Heart right ventricle (tissue), 16 donors: ENCODE measurements around the gene LRRC71. TPM values are rescaled to one million over a fixed set of nuclear protein-coding genes. Genes with fewer than 3 reads are reported as not detected.
A peak's percentile ranks its signal among the peaks of the same experiment; 100 is the strongest.

Experiments
- ATAC-seq, 8 donors: fragments of 200-7000 bp; cut with Tn5 transposase; one replicate each; pipeline ENCODE4 v1.9.1; 2020; ENCODE audit warnings: mild to moderate bottlenecking in 8 of 8, moderate library complexity in 8 of 8, moderate number of reproducible peaks in 1 of 8
- DNase-seq, 2 donors: peaks; one replicate each; pipeline ENCODE4 v3.0.0-alpha.2; 2020
- H3K27ac ChIP-seq, 10 donors: fragments of 200-600 bp; sonication (generic) in 2 of 10; one replicate each; pipeline versions ENCODE4 v1.5.0 to v1.8.0; 2020 to 2022; ENCODE audit warnings: mild to moderate bottlenecking in 3 of 10
- H3K27me3 ChIP-seq, 7 donors: fragments of 200-600 bp; one replicate each; pipeline ENCODE4 v1.8.0; 2021 to 2022; ENCODE audit warnings: mild to moderate bottlenecking in 2 of 7
- H3K36me3 ChIP-seq, 9 donors: fragments of 200-600 bp; sonication (generic) in 1 of 9; one replicate each; pipeline versions ENCODE4 v1.5.0 to v1.8.0; 2020 to 2022; ENCODE audit warnings: mild to moderate bottlenecking in 2 of 9
- H3K4me1 ChIP-seq, 9 donors: fragments of 200-600 bp; sonication (generic) in 1 of 9; one replicate each; pipeline versions ENCODE4 v1.5.0 to v1.8.0; 2020 to 2022; ENCODE audit warnings: mild to moderate bottlenecking in 4 of 9
- H3K4me3 ChIP-seq, 10 donors: fragments of 200-600 bp; sonication (generic) in 2 of 10; one replicate each; pipeline versions ENCODE4 v1.5.0 to v1.8.0; 2020 to 2022; ENCODE audit warnings: mild to moderate bottlenecking in 7 of 10, moderate library complexity in 2 of 10
- H3K9me3 ChIP-seq, 11 donors: fragments of 200-600 bp in 10 of 11; sonication (generic) in 2 of 11; one replicate each; pipeline versions ENCODE4 v1.5.0 to v1.8.0; 2013 to 2022; ENCODE audit warnings: mild to moderate bottlenecking in 2 of 11, control low read depth in 1 of 11, moderate library complexity in 1 of 11
- CTCF ChIP-seq, 9 donors: fragments of 200-600 bp; sonication (generic) in 2 of 9; IDR thresholded peaks; one replicate each; pipeline versions ENCODE4 v1.5.0 to v1.8.0; 2021 to 2022; ENCODE audit warnings: antibody characterized with exemption in 9 of 9, mild to moderate bottlenecking in 5 of 9, moderate library complexity in 1 of 9
- WGBS, 2 donors: extraction: QIAGEN DNeasy Blood & Tissue Kit; methylation state at CpG; one replicate each; pipeline ENCODE4 v1.1.7; 2013; ENCODE audit warnings: inconsistent platforms in 1 of 2; 5-methylcytosine and 5-hydroxymethylcytosine counted together
- intact Hi-C, 10 donors: fragments of 100-400 bp; cut with DNase I; formaldehyde crosslinking; loops; one replicate each; pipeline versions ENCODE4 v1.11.1 to v1.14.2; 2022
- polyA plus RNA-seq, 2 donors: library from polyadenylated mRNA; stranded (reverse); fragments of 200-250 nt; gene quantifications; one replicate each; pipeline ENCODE4 v1.2.3, GENCODE V29; 2013
- total RNA-seq, 10 donors: library from RNA; stranded (reverse); fragmentation: NEBNext Ultra II Directional in 3 of 10; extraction: Animal tissue kit (Norgen Biotek cat#: 25700) in 3 of 10; gene quantifications; one replicate each; pipeline versions ENCODE4 v1.2.1 to v1.2.4, GENCODE V29; 2021 to 2023
- donor health status: Arrhythmogenic right ventricular cardiomyopathy.
- donor health status: ischemic (EF 13 %, LVEDD 7.1; RV severe dilation, severe dysfunction).
- donor health status: healthy with polysubstance abuse.
- donor health status: DM: no; HTN: yes; CAD: no.
- donor health status: DM: no; HTN: no; CAD: no.
- donor health status: ischemic (EF 25% LVEDD 6.9; RV normal size, moderate dysfunction).
- donor health status: ischemic (EF 25% LVEDD 5.7; RV mildly dilated, moderate dysfunction).
- donor health status: healthy.
- donor health status: DM: yes; HTN: yes; CAD: no.
- donor health status: Ischemic cardiomyopathy.
- donor health status: ischemic (EF 35%, LVEDD 5.7; RV mildly dilated, moderate dysfunction).
- donor health status: nonischemic (EF 11% LVEDD 7.7; RV severe dilation, severe dysfunction).
- donor health status: DM: yes; HTN: yes; CAD: no.
- donor health status: PGD.
- donor health status: ischemic (EF 29% LVEDD 5.4; RV normal size, mild dysfunction).
- donor health status: nonischemic (EF 23%, LVEDD 6.1; RV moderate dilation, normal function).

Gene LRRC71
- total and polyA plus RNA-seq, 12 donors, result 0.06 to 0.51 (median 0.35) TPM; not detected in 7

DNA sequence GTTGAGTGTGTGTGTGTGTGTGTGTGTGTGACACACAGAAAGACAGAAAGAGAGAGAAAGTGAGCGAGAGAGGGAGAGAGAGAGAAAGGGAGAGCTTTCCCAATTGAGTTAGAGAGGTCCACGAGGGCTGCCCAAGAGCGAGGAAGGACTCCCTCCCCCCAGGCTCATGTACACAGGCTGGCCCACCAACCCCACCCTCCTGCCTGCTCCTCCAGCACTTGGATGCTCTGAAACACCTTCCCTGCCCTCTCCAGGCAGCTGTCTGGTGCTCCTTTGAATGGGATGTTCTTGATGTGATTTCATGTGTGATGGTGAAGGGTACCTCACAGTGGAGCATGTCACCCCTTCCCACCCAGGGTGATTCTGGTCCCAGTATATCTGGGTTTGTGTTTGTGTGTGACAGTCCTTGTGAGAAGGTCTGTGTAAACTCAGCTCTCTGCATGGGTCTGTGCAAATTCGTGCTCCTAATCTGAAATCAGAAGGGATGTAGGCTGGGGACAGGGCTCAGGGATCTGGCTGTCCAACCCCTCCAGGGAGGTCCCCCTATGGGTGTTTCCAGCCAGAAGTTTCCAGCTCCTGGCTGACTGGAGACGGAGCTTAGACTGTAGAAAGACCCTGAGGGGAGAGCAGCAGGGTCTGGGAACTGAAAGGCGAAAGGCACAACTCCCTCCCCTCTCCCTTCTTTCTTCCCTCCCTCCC is 33.7 kb upstream of the LRRC71 start:
- 43 to 48% methylated on average over 6 of the region's 6 CpGs for WGBS, 2 donors
- TF ChIP-seq CTCF (IDR thresholded peaks at IDR 0.05), result no peak
- Histone ChIP-seq H3K36me3 (no peaks in the 10 kb centered on the region), H3K4me3 (no peak overlapping the region), H3K9me3 (no peaks in the 10 kb centered on the region), H3K4me1 (peaks cover 0 to 23% (median 6%) of the 10 kb centered on the region in 9 donors), H3K27ac (no peak overlapping the region), H3K27me3 (peaks cover 0 to 16% (median 0%) of the 10 kb centered on the region in 7 donors)
- intact Hi-C loops, result loop anchor here in 7 of 10 donors (5.0 to 10.0 kb wide), 4 partner anchors 49 to 192 kb away; partner anchors contain the start of genes ISG20L2 (in 3 of the 7) and METTL25B (in 3 of the 7)
- DNase-seq, result no peak
- no peak for ATAC-seq

- intact Hi-C loops, result loop anchor here in 7 of 10 donors (5.0 to 10.0 kb wide), 4 partner anchors 50 to 193 kb away; partner anchors contain the start of genes ISG20L2 (in 3 of the 7) and METTL25B (in 3 of the 7)
- Histone ChIP-seq H3K4me1 (peaks cover 0 to 27% (median 10%) of the 10 kb centered on the region in 9 donors), H3K27me3 (peaks cover 0 to 14% (median 0%) of the 10 kb centered on the region in 7 donors), H3K36me3 (no peaks in the 10 kb centered on the region), H3K9me3 (no peaks in the 10 kb centered on the region), H3K4me3 (no peak overlapping the region), H3K27ac (no peak overlapping the region)
- 33 to 42% methylated on average over 3 of the region's 3 CpGs for WGBS, 2 donors
- no peak for DNase-seq
- ATAC-seq, result no peak
- no peak for TF ChIP-seq CTCF (IDR thresholded peaks at IDR 0.05)
These were observed 33.1 kb upstream of the LRRC71 start for GRCh38 chr1:156887317-156887716.

- Histone ChIP-seq H3K36me3 (no peaks in the 10 kb centered on the region), H3K27me3 (peaks cover 0 to 18% (median 0%) of the 10 kb centered on the region in 7 donors), H3K4me3 (no peak overlapping the region), H3K27ac (no peak overlapping the region), H3K9me3 (no peaks in the 10 kb centered on the region), H3K4me1 (peaks cover 0 to 31% (median 15%) of the 10 kb centered on the region in 9 donors)
- no peak for TF ChIP-seq CTCF (IDR thresholded peaks at IDR 0.05)
- ATAC-seq, result no peak
- 54 to 55% methylated on average over 6 of the region's 6 CpGs for WGBS, 2 donors
- intact Hi-C loops, result loop anchor here in 7 of 10 donors (5.0 to 10.0 kb wide), 4 partner anchors 50 to 193 kb away; partner anchors contain the start of genes ISG20L2 (in 3 of the 7) and METTL25B (in 3 of the 7)
- DNase-seq, result no peak
These were observed 32.7 kb upstream of the LRRC71 start for GRCh38 chr1:156887734-156888133.

GRCh38 chr1:156889802-156890580 is 30.4 kb upstream of the LRRC71 start:
- no peaks in the 10 kb centered on the region for H3K36me3 ChIP-seq
- H3K9me3 ChIP-seq, result no peaks in the 10 kb centered on the region
- peaks cover 0 to 41% (median 9%) of the 10 kb centered on the region in 7 donors for H3K27me3 ChIP-seq
- TF ChIP-seq CTCF (IDR thresholded peaks at IDR 0.05), result peak; percentile 62 to 91 (median 83)
- peak in 3 of 8 donors; percentile 8 to 36 (median 19) for ATAC-seq
- H3K4me3 ChIP-seq, result no peak overlapping the region
- DNase-seq, result peak; percentile 76 to 84
- intact Hi-C loops, result loop anchor here (1.0 to 10.0 kb wide), 15 partner anchors 31 to 388 kb away; partner anchors contain the start of genes ISG20L2 (in 5 of the 10), METTL25B (in 5 of the 10), LRRC71 (in 1 of the 10) and MEF2D (in 1 of the 10)
- H3K4me1 ChIP-seq, result peaks cover under 1 to 42% (median 28%) of the 10 kb centered on the region in 9 donors
- WGBS, 2 donors, result 44% methylated on average over 8 of the region's 8 CpGs
- no peak overlapping the region for H3K27ac ChIP-seq
